Measurements from ENCODE around the gene MEDAG. TPM values are rescaled to one million over a fixed set of nuclear protein-coding genes. Genes with fewer than 3 reads are reported as not detected.

The MEDAG gene
- total and polyA plus RNA-seq, 2 donors (not counting 1 experiment from before 2014, with no cell fraction given) = 0.12 TPM; not detected in 1

- no peak overlapping the region for H3K9ac ChIP-seq (ENCODE audit: low read length)
- no peaks in the 10 kb centered on the region for H4K20me1 ChIP-seq (ENCODE audit: control insufficient read depth, insufficient read depth, low read length, poor library complexity, severe bottlenecking)
- no peaks in the 10 kb centered on the region for H3K9me3 ChIP-seq (ENCODE audit: control extremely low read depth in 1 of 3, control insufficient read depth in 2 of 3, insufficient read depth in 1 of 3, low read length in 2 of 3)
- H3K4me1 ChIP-seq (ENCODE audit: control insufficient read depth in 2 of 2, insufficient read depth in 2 of 2, low read length in 2 of 2) = no peaks in the 10 kb centered on the region
- WGBS (ENCODE audit: insufficient coverage) = no CpG with 5 or more reads among the region's 2 CpGs
- no peak for TF ChIP-seq EZH2 (IDR thresholded peaks at IDR 0.05; ENCODE audit: borderline replicate concordance, insufficient read depth, low read depth, low read length, poor library complexity, severe bottlenecking)
- TF ChIP-seq CTCF (IDR thresholded peaks at IDR 0.05) = no peak
- Mint-ChIP-seq H3K4me1 (no peaks in the 10 kb centered on the region), H3K4me3 (no peak overlapping the region), H3K27ac (no peak overlapping the region), H3K27me3 (peaks cover 44% of the 10 kb centered on the region), H3K9me3 (ENCODE audit: insufficient read depth) (no peaks in the 10 kb centered on the region)
- DNase-seq (no peak), ATAC-seq (ENCODE audit: low read depth) (no peak)
- H3K27me3 ChIP-seq (replicated peaks in 1 of 4; ENCODE audit: control extremely low read depth in 1 of 4, control insufficient read depth in 3 of 4, insufficient read depth in 4 of 4, low read length in 3 of 4) = no peaks in the 10 kb centered on the region
- CTCF ChIA-PET = no interaction called here
- intact Hi-C loops (cut with micrococcal nuclease) = no loop called here
- no peak overlapping the region for H3K27ac ChIP-seq (ENCODE audit: low read length in 2 of 2)
- POLR2A ChIA-PET = no interaction called here
- no peak overlapping the region for H3K4me3 ChIP-seq (ENCODE audit: control extremely low read depth in 1 of 5, extremely low read depth in 1 of 5, insufficient read depth in 1 of 5, low read depth in 2 of 5, low read length in 4 of 5)
- no peak overlapping the region for H2AFZ ChIP-seq (ENCODE audit: insufficient read depth, low read depth, low read length, poor library complexity, severe bottlenecking)
- H3K36me3 ChIP-seq (replicated peaks in 1 of 2; ENCODE audit: control extremely low read depth in 1 of 2, control insufficient read depth in 1 of 2, extremely low read depth in 1 of 2, insufficient read depth in 2 of 2, low read length in 1 of 2) = no peaks in the 10 kb centered on the region
- H3K79me2 ChIP-seq (ENCODE audit: control insufficient read depth, insufficient read depth, low read length) = no peaks in the 10 kb centered on the region
- no peak overlapping the region for H3K4me2 ChIP-seq (replicated peaks; ENCODE audit: low read depth, low read length, poor library complexity, severe bottlenecking)
Observed at GRCh38 chr13:30971575-30971974, 65.5 kb downstream of the MEDAG start.

GRCh38 chr13:30972888-30973377 lies 66.9 kb downstream of the MEDAG start:
- ChIA-PET CTCF (no interaction called here), POLR2A (no interaction called here)
- Mint-ChIP-seq H3K9me3 (ENCODE audit: insufficient read depth) (no peaks in the 10 kb centered on the region), H3K27ac (no peak overlapping the region), H3K4me3 (no peak overlapping the region), H3K4me1 (no peaks in the 10 kb centered on the region), H3K27me3 (peaks cover 49% of the 10 kb centered on the region)
- Histone ChIP-seq H3K79me2 (ENCODE audit: control insufficient read depth, insufficient read depth, low read length) (no peaks in the 10 kb centered on the region), H2AFZ (ENCODE audit: insufficient read depth, low read depth, low read length, poor library complexity, severe bottlenecking) (no peak overlapping the region), H3K9ac (ENCODE audit: low read length) (no peak overlapping the region), H3K4me3 (ENCODE audit: control extremely low read depth in 1 of 5, extremely low read depth in 1 of 5, insufficient read depth in 1 of 5, low read depth in 2 of 5, low read length in 4 of 5) (no peak overlapping the region), H4K20me1 (ENCODE audit: control insufficient read depth, insufficient read depth, low read length, poor library complexity, severe bottlenecking) (no peaks in the 10 kb centered on the region), H3K36me3 (replicated peaks in 1 of 2; ENCODE audit: control extremely low read depth in 1 of 2, control insufficient read depth in 1 of 2, extremely low read depth in 1 of 2, insufficient read depth in 2 of 2, low read length in 1 of 2) (no peaks in the 10 kb centered on the region), H3K4me2 (replicated peaks; ENCODE audit: low read depth, low read length, poor library complexity, severe bottlenecking) (no peak overlapping the region), H3K9me3 (ENCODE audit: control extremely low read depth in 1 of 3, control insufficient read depth in 2 of 3, insufficient read depth in 1 of 3, low read length in 2 of 3) (no peaks in the 10 kb centered on the region), H3K4me1 (ENCODE audit: control insufficient read depth in 2 of 2, insufficient read depth in 2 of 2, low read length in 2 of 2) (no peaks in the 10 kb centered on the region), H3K27ac (ENCODE audit: low read length in 2 of 2) (no peak overlapping the region), H3K27me3 (replicated peaks in 1 of 4; ENCODE audit: control extremely low read depth in 1 of 4, control insufficient read depth in 3 of 4, insufficient read depth in 4 of 4, low read length in 3 of 4) (peaks cover 0 to 3% (median 0%) of the 10 kb centered on the region in 4 experiments)
- TF ChIP-seq EZH2 (IDR thresholded peaks at IDR 0.05; ENCODE audit: borderline replicate concordance, insufficient read depth, low read depth, low read length, poor library complexity, severe bottlenecking) (no peak), CTCF (IDR thresholded peaks at IDR 0.05) (no peak)
- ATAC-seq (ENCODE audit: low read depth) (no peak), DNase-seq (no peak)
- intact Hi-C loops (cut with micrococcal nuclease) = no loop called here
- WGBS (ENCODE audit: insufficient coverage) = no CpG with 5 or more reads among the region's 1 CpG
